Nephron progenitor cell (in vitro differentiated cells): ENCODE data around the gene ANKRD44.

Experiments used
- DNase-seq: peaks from one replicate; pipeline ENCODE4 v3.0.0; 2021
- H3K27ac Mint-ChIP-seq: 2 replicates; pipeline ENCODE4 v1.8.0; 2021; ENCODE audit warnings: mild to moderate bottlenecking, moderate library complexity, mixed read lengths
- H3K27me3 Mint-ChIP-seq: 2 replicates; pipeline ENCODE4 v1.8.0; 2021; ENCODE audit warnings: mild to moderate bottlenecking, low read depth, mixed read lengths; ENCODE audit not compliant: poor library complexity
- H3K36me3 Mint-ChIP-seq: 2 replicates; pipeline ENCODE4 v1.8.0; 2021; ENCODE audit warnings: low read depth, mixed read lengths
- H3K4me1 Mint-ChIP-seq: 2 replicates; pipeline ENCODE4 v1.8.0; 2021; ENCODE audit warnings: mixed read lengths
- H3K4me3 Mint-ChIP-seq: 2 replicates; pipeline ENCODE4 v1.8.0; 2021; ENCODE audit warnings: mild to moderate bottlenecking, moderate library complexity, mixed read lengths
- H3K9me3 Mint-ChIP-seq: 2 replicates; pipeline ENCODE4 v1.8.0; 2021; ENCODE audit warnings: mild to moderate bottlenecking, moderate library complexity, mixed read lengths
- TF ChIP-seq, protein P1 (sequence below): fragments of 200-600 bp; sonication (generic); IDR thresholded peaks from 2 replicates; pipeline ENCODE4 v1.5.0; 2021; ENCODE audit warnings: antibody characterized with exemption

ANKRD44 gene

GRCh38 chr2:196987649-196988364 lies 322.8 kb downstream of the ANKRD44 start:
- peak overlapping the region; percentile 10 for H3K4me3 Mint-ChIP-seq
- no peaks in the 10 kb centered on the region for H3K36me3 Mint-ChIP-seq
- DNase-seq = no peak
- TF ChIP-seq, protein P1, sequence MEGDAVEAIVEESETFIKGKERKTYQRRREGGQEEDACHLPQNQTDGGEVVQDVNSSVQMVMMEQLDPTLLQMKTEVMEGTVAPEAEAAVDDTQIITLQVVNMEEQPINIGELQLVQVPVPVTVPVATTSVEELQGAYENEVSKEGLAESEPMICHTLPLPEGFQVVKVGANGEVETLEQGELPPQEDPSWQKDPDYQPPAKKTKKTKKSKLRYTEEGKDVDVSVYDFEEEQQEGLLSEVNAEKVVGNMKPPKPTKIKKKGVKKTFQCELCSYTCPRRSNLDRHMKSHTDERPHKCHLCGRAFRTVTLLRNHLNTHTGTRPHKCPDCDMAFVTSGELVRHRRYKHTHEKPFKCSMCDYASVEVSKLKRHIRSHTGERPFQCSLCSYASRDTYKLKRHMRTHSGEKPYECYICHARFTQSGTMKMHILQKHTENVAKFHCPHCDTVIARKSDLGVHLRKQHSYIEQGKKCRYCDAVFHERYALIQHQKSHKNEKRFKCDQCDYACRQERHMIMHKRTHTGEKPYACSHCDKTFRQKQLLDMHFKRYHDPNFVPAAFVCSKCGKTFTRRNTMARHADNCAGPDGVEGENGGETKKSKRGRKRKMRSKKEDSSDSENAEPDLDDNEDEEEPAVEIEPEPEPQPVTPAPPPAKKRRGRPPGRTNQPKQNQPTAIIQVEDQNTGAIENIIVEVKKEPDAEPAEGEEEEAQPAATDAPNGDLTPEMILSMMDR = no peak
- H3K27ac Mint-ChIP-seq = no peak overlapping the region
- no peaks in the 10 kb centered on the region for H3K9me3 Mint-ChIP-seq
- no peaks in the 10 kb centered on the region for H3K27me3 Mint-ChIP-seq
- peaks cover 40% of the 10 kb centered on the region for H3K4me1 Mint-ChIP-seq

GRCh38 chr2:196987298-196987648 lies 323.3 kb downstream of the ANKRD44 start:
- Mint-ChIP-seq H3K4me1 (peaks cover 40% of the 10 kb centered on the region), H3K27ac (no peak overlapping the region), H3K9me3 (no peaks in the 10 kb centered on the region), H3K27me3 (no peaks in the 10 kb centered on the region), H3K4me3 (no peak overlapping the region), H3K36me3 (no peaks in the 10 kb centered on the region)
- no peak for DNase-seq
- TF ChIP-seq, protein P1 = no peak

GRCh38 chr2:196985511-196986183 lies 324.9 kb downstream of the ANKRD44 start:
- Mint-ChIP-seq H3K4me1 (peaks cover 34% of the 10 kb centered on the region), H3K9me3 (no peaks in the 10 kb centered on the region), H3K27me3 (no peaks in the 10 kb centered on the region), H3K4me3 (no peak overlapping the region), H3K36me3 (no peaks in the 10 kb centered on the region), H3K27ac (no peak overlapping the region)
- DNase-seq = no peak
- TF ChIP-seq, protein P1 = no peak

- no peaks in the 10 kb centered on the region for H3K27me3 Mint-ChIP-seq
- no peak overlapping the region for H3K27ac Mint-ChIP-seq
- TF ChIP-seq, protein P1 = no peak
- no peaks in the 10 kb centered on the region for H3K36me3 Mint-ChIP-seq
- H3K4me3 Mint-ChIP-seq = no peak overlapping the region
- DNase-seq = no peak
- H3K4me1 Mint-ChIP-seq = peaks cover 26% of the 10 kb centered on the region
- no peaks in the 10 kb centered on the region for H3K9me3 Mint-ChIP-seq
Measured at GRCh38 chr2:196984903-196985302, 325.7 kb downstream of the ANKRD44 start.

DNA sequence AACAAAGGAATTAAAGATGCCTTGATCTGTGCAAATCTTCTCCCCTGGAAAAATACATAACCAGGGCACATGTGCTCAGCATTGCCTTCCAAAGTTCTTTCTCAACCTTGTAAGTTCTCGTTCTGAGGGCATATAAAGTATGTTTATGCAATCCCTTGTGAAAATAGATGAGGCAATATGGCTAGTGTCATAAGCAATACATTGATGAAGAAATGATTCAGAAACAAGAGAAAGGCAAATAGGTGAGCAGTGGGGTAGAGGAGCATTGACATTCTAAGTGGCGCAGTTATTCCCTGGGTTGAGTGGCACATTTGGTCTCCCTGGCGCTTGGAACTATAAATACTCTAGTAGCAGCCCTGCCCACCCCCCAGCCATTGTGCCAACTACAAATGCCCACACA lies 326.6 kb downstream of the ANKRD44 start:
- Mint-ChIP-seq H3K36me3 (no peaks in the 10 kb centered on the region), H3K27ac (no peak overlapping the region), H3K9me3 (no peaks in the 10 kb centered on the region), H3K4me1 (peaks cover 21% of the 10 kb centered on the region), H3K4me3 (no peak overlapping the region), H3K27me3 (no peaks in the 10 kb centered on the region)
- TF ChIP-seq, protein P1 = no peak
- DNase-seq = no peak

- Mint-ChIP-seq H3K27ac (no peak overlapping the region), H3K27me3 (no peaks in the 10 kb centered on the region), H3K36me3 (no peaks in the 10 kb centered on the region), H3K4me1 (no peaks in the 10 kb centered on the region), H3K9me3 (peaks cover 6% of the 10 kb centered on the region), H3K4me3 (no peak overlapping the region)
- TF ChIP-seq, protein P1 = no peak
- DNase-seq = no peak
Measured at GRCh38 chr2:196980473-196980872, 330.1 kb downstream of the ANKRD44 start.
